ENCODE results near the gene MCAM. TPM values are rescaled to one million over a fixed set of nuclear protein-coding genes. Genes with fewer than 3 reads are reported as not detected.

Gene MCAM
- total RNA-seq, 1 donor = 11.2 TPM

DNA sequence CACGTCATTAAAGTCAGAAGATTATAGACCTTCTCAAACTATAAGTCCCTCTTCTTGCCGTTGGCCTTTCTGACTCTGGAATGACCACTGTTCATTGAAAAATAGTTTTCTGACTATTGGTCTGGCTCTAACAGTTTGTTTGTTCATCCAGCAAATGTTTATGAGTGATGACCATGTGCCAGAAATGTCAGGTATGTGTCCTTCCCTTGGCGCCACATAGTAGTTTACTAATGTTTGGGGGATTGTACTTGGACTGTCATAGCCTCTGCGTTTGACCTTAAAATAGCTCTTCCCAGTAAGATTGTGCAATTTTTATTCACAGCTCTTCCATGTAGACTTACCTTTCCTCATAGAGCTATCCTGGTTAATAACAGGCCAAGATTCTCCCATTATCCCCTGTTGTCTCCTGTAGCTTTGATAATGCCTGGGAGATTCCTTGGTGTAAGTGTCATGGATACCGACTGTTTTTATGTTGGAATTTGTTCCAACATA is 13.7 kb downstream of the MCAM start:
- DNase-seq (ENCODE audit: insufficient read length, low spot score, missing footprints) = no peak
- TF ChIP-seq, protein P1, sequence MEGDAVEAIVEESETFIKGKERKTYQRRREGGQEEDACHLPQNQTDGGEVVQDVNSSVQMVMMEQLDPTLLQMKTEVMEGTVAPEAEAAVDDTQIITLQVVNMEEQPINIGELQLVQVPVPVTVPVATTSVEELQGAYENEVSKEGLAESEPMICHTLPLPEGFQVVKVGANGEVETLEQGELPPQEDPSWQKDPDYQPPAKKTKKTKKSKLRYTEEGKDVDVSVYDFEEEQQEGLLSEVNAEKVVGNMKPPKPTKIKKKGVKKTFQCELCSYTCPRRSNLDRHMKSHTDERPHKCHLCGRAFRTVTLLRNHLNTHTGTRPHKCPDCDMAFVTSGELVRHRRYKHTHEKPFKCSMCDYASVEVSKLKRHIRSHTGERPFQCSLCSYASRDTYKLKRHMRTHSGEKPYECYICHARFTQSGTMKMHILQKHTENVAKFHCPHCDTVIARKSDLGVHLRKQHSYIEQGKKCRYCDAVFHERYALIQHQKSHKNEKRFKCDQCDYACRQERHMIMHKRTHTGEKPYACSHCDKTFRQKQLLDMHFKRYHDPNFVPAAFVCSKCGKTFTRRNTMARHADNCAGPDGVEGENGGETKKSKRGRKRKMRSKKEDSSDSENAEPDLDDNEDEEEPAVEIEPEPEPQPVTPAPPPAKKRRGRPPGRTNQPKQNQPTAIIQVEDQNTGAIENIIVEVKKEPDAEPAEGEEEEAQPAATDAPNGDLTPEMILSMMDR (IDR thresholded peaks at IDR 0.05; ENCODE audit: extremely low read depth, low read depth, low read length) = no peak
- Histone ChIP-seq H3K9me3 (ENCODE audit: low read depth, low read length) (no peaks in the 10 kb centered on the region), H3K4me3 (ENCODE audit: insufficient read depth, low read length) (no peak overlapping the region), H3K36me3 (ENCODE audit: insufficient read depth, low read length) (peaks cover 61% of the 10 kb centered on the region), H3K4me2 (ENCODE audit: insufficient read depth, low read length) (no peak overlapping the region), H3K79me2 (ENCODE audit: insufficient read depth, low read length) (no peaks in the 10 kb centered on the region), H3K27ac (ENCODE audit: low read depth, low read length) (no peak overlapping the region), H3K4me1 (ENCODE audit: insufficient read depth, low read length) (peaks cover 15% of the 10 kb centered on the region), H2AFZ (ENCODE audit: low read length) (no peak overlapping the region), H4K20me1 (ENCODE audit: insufficient read depth, low read length) (no peaks in the 10 kb centered on the region), H3K27me3 (ENCODE audit: insufficient read depth, low read length) (no peaks in the 10 kb centered on the region)

DNA sequence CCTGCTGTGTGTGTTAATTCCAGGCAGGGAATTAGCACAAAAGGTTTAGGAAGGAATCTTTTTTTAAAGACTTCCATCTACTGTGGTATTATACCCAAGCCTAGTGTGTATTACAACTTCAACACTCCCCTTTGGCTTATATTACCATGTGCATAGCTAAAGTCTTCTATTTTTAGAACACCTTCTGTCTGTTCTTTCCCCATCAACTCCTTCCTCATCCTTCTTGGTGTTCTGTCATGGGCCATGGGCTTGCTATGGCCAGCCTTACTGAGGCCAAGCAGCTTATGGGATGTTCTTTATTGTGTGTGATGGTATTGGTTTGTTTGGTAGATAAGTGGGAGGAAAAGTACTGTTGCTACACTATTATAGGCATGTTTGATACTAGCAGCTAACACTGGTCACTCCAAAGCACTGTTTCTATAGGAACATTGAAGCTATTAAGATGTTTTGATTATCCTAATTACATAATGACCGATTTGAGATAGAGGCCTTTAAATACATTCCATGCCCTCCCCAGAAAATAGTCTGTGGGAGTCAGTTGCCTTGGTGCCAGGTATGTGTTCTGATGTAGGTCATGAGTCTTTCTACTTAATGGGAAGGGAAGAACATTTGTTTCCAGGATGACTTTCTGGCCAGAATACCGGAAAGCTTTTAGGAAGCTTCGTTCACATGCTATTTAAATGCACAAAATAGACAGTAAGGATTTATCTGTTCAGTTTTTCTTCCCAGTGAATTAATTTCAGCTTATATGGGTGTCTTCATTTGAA is 16.5 kb downstream of the MCAM start:
- no peaks in the 10 kb centered on the region for H3K9me3 ChIP-seq (ENCODE audit: low read depth, low read length)
- no peak for DNase-seq (ENCODE audit: insufficient read length, low spot score, missing footprints)
- H3K36me3 ChIP-seq (ENCODE audit: insufficient read depth, low read length) = peaks cover 71% of the 10 kb centered on the region
- no peak overlapping the region for H3K4me3 ChIP-seq (ENCODE audit: insufficient read depth, low read length)
- peaks cover 2% of the 10 kb centered on the region for H3K4me1 ChIP-seq (ENCODE audit: insufficient read depth, low read length)
- H3K4me2 ChIP-seq (ENCODE audit: insufficient read depth, low read length) = no peak overlapping the region
- no peak overlapping the region for H2AFZ ChIP-seq (ENCODE audit: low read length)
- H3K79me2 ChIP-seq (ENCODE audit: insufficient read depth, low read length) = no peaks in the 10 kb centered on the region
- no peak overlapping the region for H3K27ac ChIP-seq (ENCODE audit: low read depth, low read length)
- H3K27me3 ChIP-seq (ENCODE audit: insufficient read depth, low read length) = no peaks in the 10 kb centered on the region
- TF ChIP-seq, protein P1 (IDR thresholded peaks at IDR 0.05; ENCODE audit: extremely low read depth, low read depth, low read length) = no peak
- H4K20me1 ChIP-seq (ENCODE audit: insufficient read depth, low read length) = no peaks in the 10 kb centered on the region

DNA sequence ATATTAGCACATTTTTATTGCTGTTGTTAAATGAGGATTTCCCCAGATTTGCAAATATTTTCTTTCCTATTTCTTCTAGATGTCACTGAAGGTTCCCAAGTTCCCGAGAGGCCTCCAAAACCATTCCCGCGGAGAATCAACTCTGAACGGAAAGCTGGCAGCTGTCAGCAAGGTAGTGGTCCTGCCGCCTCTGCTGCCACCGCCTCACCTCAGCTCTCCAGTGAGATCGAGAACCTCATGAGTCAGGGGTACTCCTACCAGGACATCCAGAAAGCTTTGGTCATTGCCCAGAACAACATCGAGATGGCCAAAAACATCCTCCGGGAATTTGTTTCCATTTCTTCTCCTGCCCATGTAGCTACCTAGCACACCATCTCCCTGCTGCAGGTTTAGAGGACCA is 17.5 kb downstream of the MCAM start:
- Histone ChIP-seq H2AFZ (ENCODE audit: low read length) (no peak overlapping the region), H3K9me3 (ENCODE audit: low read depth, low read length) (no peaks in the 10 kb centered on the region), H3K4me3 (ENCODE audit: insufficient read depth, low read length) (no peak overlapping the region), H4K20me1 (ENCODE audit: insufficient read depth, low read length) (no peaks in the 10 kb centered on the region), H3K27me3 (ENCODE audit: insufficient read depth, low read length) (no peaks in the 10 kb centered on the region), H3K4me2 (ENCODE audit: insufficient read depth, low read length) (no peak overlapping the region), H3K79me2 (ENCODE audit: insufficient read depth, low read length) (no peaks in the 10 kb centered on the region), H3K27ac (ENCODE audit: low read depth, low read length) (no peak overlapping the region), H3K4me1 (ENCODE audit: insufficient read depth, low read length) (peaks cover 2% of the 10 kb centered on the region), H3K36me3 (ENCODE audit: insufficient read depth, low read length) (peaks cover 68% of the 10 kb centered on the region)
- TF ChIP-seq, protein P1 (IDR thresholded peaks at IDR 0.05; ENCODE audit: extremely low read depth, low read depth, low read length) = no peak
- DNase-seq (ENCODE audit: insufficient read length, low spot score, missing footprints) = no peak

DNA sequence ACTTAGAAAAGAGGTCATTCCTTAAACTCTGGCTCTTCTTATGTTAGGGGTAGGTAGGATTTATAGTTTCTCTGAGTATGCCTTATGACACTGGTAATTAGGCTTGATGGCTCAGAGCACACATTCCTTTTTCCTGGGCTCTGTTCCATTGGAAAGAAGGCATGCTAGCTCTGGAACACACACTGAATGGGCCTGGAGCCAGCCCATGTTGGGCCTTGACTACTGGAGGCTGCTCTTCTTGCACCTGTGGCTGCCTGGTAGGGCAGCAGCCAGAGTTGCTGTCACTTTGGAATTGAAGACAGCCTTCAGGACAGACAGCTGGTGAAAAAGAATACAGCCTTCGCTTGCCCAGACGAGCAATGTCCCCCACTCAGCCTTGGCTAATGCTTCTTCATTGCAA is 18.2 kb downstream of the MCAM start:
- no peaks in the 10 kb centered on the region for H3K9me3 ChIP-seq (ENCODE audit: low read depth, low read length)
- peaks cover 62% of the 10 kb centered on the region for H3K36me3 ChIP-seq (ENCODE audit: insufficient read depth, low read length)
- H3K27ac ChIP-seq (ENCODE audit: low read depth, low read length) = no peak overlapping the region
- H3K79me2 ChIP-seq (ENCODE audit: insufficient read depth, low read length) = no peaks in the 10 kb centered on the region
- no peaks in the 10 kb centered on the region for H3K27me3 ChIP-seq (ENCODE audit: insufficient read depth, low read length)
- peaks cover 2% of the 10 kb centered on the region for H3K4me1 ChIP-seq (ENCODE audit: insufficient read depth, low read length)
- H3K4me2 ChIP-seq (ENCODE audit: insufficient read depth, low read length) = no peak overlapping the region
- no peaks in the 10 kb centered on the region for H4K20me1 ChIP-seq (ENCODE audit: insufficient read depth, low read length)
- H2AFZ ChIP-seq (ENCODE audit: low read length) = no peak overlapping the region
- DNase-seq (ENCODE audit: insufficient read length, low spot score, missing footprints) = no peak
- TF ChIP-seq, protein P1 (IDR thresholded peaks at IDR 0.05; ENCODE audit: extremely low read depth, low read depth, low read length) = no peak
- no peak overlapping the region for H3K4me3 ChIP-seq (ENCODE audit: insufficient read depth, low read length)

All from osteoblast (primary cell).